ENCODE measurements around the gene UGT1A8. TPM values are rescaled to one million over a fixed set of nuclear protein-coding genes. Genes with fewer than 3 reads are reported as not detected.

The UGT1A8 gene
- total RNA-seq, 1 donor from 2014 or later = not detected

- ChIA-PET POLR2A (no interaction called here), CTCF (no interaction called here)
- DNase-seq (no peak), ATAC-seq (ENCODE audit: low read depth) (no peak)
- intact Hi-C loops (cut with micrococcal nuclease) = no loop called here
- H3K27ac Mint-ChIP-seq = no peak overlapping the region
- H3K4me1 Mint-ChIP-seq = no peaks in the 10 kb centered on the region
- H3K4me3 Mint-ChIP-seq = no peak overlapping the region
- peaks cover 7% of the 10 kb centered on the region for H3K27me3 Mint-ChIP-seq
- TF ChIP-seq CTCF (IDR thresholded peaks at IDR 0.05) = no peak
- H3K9me3 Mint-ChIP-seq = no peaks in the 10 kb centered on the region
- H3K36me3 Mint-ChIP-seq (ENCODE audit: low read depth) = no peaks in the 10 kb centered on the region
Measured at GRCh38 chr2:233791883-233792329, 174.5 kb downstream of the UGT1A8 start.

GRCh38 chr2:233792720-233793119 is 175.3 kb downstream of the UGT1A8 start:
- Mint-ChIP-seq H3K4me1 (no peaks in the 10 kb centered on the region), H3K36me3 (ENCODE audit: low read depth) (no peaks in the 10 kb centered on the region), H3K27me3 (peaks cover 7% of the 10 kb centered on the region), H3K27ac (no peak overlapping the region), H3K4me3 (no peak overlapping the region), H3K9me3 (no peaks in the 10 kb centered on the region)
- DNase-seq = no peak
- ATAC-seq (ENCODE audit: low read depth) = no peak
- CTCF ChIA-PET = no interaction called here
- intact Hi-C loops (cut with micrococcal nuclease) = no loop called here
- POLR2A ChIA-PET = no interaction called here
- TF ChIP-seq CTCF (IDR thresholded peaks at IDR 0.05) = no peak

- Mint-ChIP-seq H3K27ac (no peak overlapping the region), H3K9me3 (no peaks in the 10 kb centered on the region), H3K36me3 (ENCODE audit: low read depth) (no peaks in the 10 kb centered on the region), H3K27me3 (peaks cover 7% of the 10 kb centered on the region), H3K4me1 (no peaks in the 10 kb centered on the region), H3K4me3 (no peak overlapping the region)
- POLR2A ChIA-PET = no interaction called here
- DNase-seq (no peak), ATAC-seq (ENCODE audit: low read depth) (no peak)
- CTCF ChIA-PET = no interaction called here
- no peak for TF ChIP-seq CTCF (IDR thresholded peaks at IDR 0.05)
- intact Hi-C loops (cut with micrococcal nuclease) = no loop called here
Measured at GRCh38 chr2:233793465-233794127, 176.2 kb downstream of the UGT1A8 start.

- Mint-ChIP-seq H3K4me3 (no peak overlapping the region), H3K27me3 (peaks cover 7% of the 10 kb centered on the region), H3K9me3 (no peaks in the 10 kb centered on the region), H3K4me1 (no peaks in the 10 kb centered on the region), H3K36me3 (ENCODE audit: low read depth) (no peaks in the 10 kb centered on the region), H3K27ac (no peak overlapping the region)
- intact Hi-C loops (cut with micrococcal nuclease) = no loop called here
- DNase-seq (no peak), ATAC-seq (ENCODE audit: low read depth) (no peak)
- CTCF ChIA-PET = no interaction called here
- POLR2A ChIA-PET = no interaction called here
- TF ChIP-seq CTCF (IDR thresholded peaks at IDR 0.05) = no peak
Measured at GRCh38 chr2:233794128-233794658, 176.8 kb downstream of the UGT1A8 start.

- intact Hi-C loops (cut with micrococcal nuclease) = no loop called here
- no peak for ATAC-seq (ENCODE audit: low read depth)
- ChIA-PET POLR2A (no interaction called here), CTCF (no interaction called here)
- H3K36me3 Mint-ChIP-seq (ENCODE audit: low read depth) = no peaks in the 10 kb centered on the region
- peaks cover 7% of the 10 kb centered on the region for H3K27me3 Mint-ChIP-seq
- H3K4me3 Mint-ChIP-seq = no peak overlapping the region
- no peak for DNase-seq
- no peaks in the 10 kb centered on the region for H3K4me1 Mint-ChIP-seq
- H3K27ac Mint-ChIP-seq = no peak overlapping the region
- TF ChIP-seq CTCF (IDR thresholded peaks at IDR 0.05) = no peak
- peaks cover 2% of the 10 kb centered on the region for H3K9me3 Mint-ChIP-seq
Measured at GRCh38 chr2:233795735-233796171, 178.3 kb downstream of the UGT1A8 start.

All from activated B cell treated with CpG ODN at 0.5 μM for 24 hours (primary cell).